Measurements from ENCODE around the gene TCOF1.

Gene TCOF1

GRCh38 chr5:150404941-150405816 lies 47.7 kb downstream of the TCOF1 start:
- Histone ChIP-seq H2AFZ (ENCODE audit: low read depth, low read length) (no peak overlapping the region), H3K4me2 (ENCODE audit: low read length, poor library complexity, severe bottlenecking) (no peak overlapping the region), H2BK120ac (ENCODE audit: low read depth, low read length) (no peak overlapping the region), H4K91ac (ENCODE audit: low read length) (no peak overlapping the region), H2BK12ac (ENCODE audit: low read length in 2 of 2) (no peak overlapping the region), H3K18ac (ENCODE audit: low read depth in 1 of 2, low read length in 2 of 2) (no peak overlapping the region), H2BK15ac (ENCODE audit: low read depth, poor library complexity, severe bottlenecking) (no peak overlapping the region), H3K9ac (ENCODE audit: low read length) (no peak overlapping the region), H3K4me3 (ENCODE audit: insufficient read depth in 1 of 2, low read depth in 1 of 2, low read length in 2 of 2) (no peak overlapping the region), H3K27ac (ENCODE audit: low read length, poor library complexity, severe bottlenecking) (no peak overlapping the region), H2BK5ac (ENCODE audit: low read depth, low read length, poor library complexity, severe bottlenecking) (no peak overlapping the region), H3K4ac (ENCODE audit: low read depth in 1 of 2, low read length in 2 of 2) (no peak overlapping the region), H3K4me1 (ENCODE audit: control insufficient read depth, insufficient read depth, low read depth, low read length) (peaks cover 4% of the 10 kb centered on the region), H3K14ac (ENCODE audit: low read length in 2 of 2) (no peak overlapping the region), H3K27me3 (ENCODE audit: control insufficient read depth in 1 of 2, insufficient read depth in 1 of 2, low read length in 2 of 2) (no peaks in the 10 kb centered on the region), H3K79me1 (replicated peaks; ENCODE audit: low read length, poor library complexity, severe bottlenecking) (no peaks in the 10 kb centered on the region), H3K36me3 (ENCODE audit: control insufficient read depth in 1 of 2, insufficient read depth in 2 of 2, low read depth in 1 of 2, low read length in 2 of 2) (peaks cover 31 to 49% of the 10 kb centered on the region in 2 experiments), H4K8ac (ENCODE audit: low read length) (no peak overlapping the region), H3K9me3 (ENCODE audit: control insufficient read depth, low read length) (no peaks in the 10 kb centered on the region), H3K23ac (ENCODE audit: low read length in 2 of 2) (no peak overlapping the region), H2AK5ac (ENCODE audit: low read length, severe bottlenecking) (no peak overlapping the region)
- no peak for DNase-seq
- WGBS: 94% methylated on average over 8 of the region's 9 CpGs

- peaks cover 4% of the 10 kb centered on the region for H3K4me1 ChIP-seq (ENCODE audit: control insufficient read depth, insufficient read depth, low read depth, low read length)
- no peak overlapping the region for H2BK5ac ChIP-seq (ENCODE audit: low read depth, low read length, poor library complexity, severe bottlenecking)
- 86% methylated on average over 3 of the region's 4 CpGs for WGBS
- H2AK5ac ChIP-seq (ENCODE audit: low read length, severe bottlenecking): no peak overlapping the region
- no peak overlapping the region for H2BK12ac ChIP-seq (ENCODE audit: low read length in 2 of 2)
- H3K9ac ChIP-seq (ENCODE audit: low read length): no peak overlapping the region
- no peak overlapping the region for H3K18ac ChIP-seq (ENCODE audit: low read depth in 1 of 2, low read length in 2 of 2)
- no peak overlapping the region for H3K14ac ChIP-seq (ENCODE audit: low read length in 2 of 2)
- no peak overlapping the region for H3K4ac ChIP-seq (ENCODE audit: low read depth in 1 of 2, low read length in 2 of 2)
- H3K4me3 ChIP-seq (ENCODE audit: insufficient read depth in 1 of 2, low read depth in 1 of 2, low read length in 2 of 2): no peak overlapping the region
- no peak overlapping the region for H2BK15ac ChIP-seq (ENCODE audit: low read depth, poor library complexity, severe bottlenecking)
- H3K27me3 ChIP-seq (ENCODE audit: control insufficient read depth in 1 of 2, insufficient read depth in 1 of 2, low read length in 2 of 2): no peaks in the 10 kb centered on the region
- DNase-seq: no peak
- no peak overlapping the region for H4K8ac ChIP-seq (ENCODE audit: low read length)
- peaks cover 21 to 39% of the 10 kb centered on the region in 2 experiments for H3K36me3 ChIP-seq (ENCODE audit: control insufficient read depth in 1 of 2, insufficient read depth in 2 of 2, low read depth in 1 of 2, low read length in 2 of 2)
- H3K79me1 ChIP-seq (replicated peaks; ENCODE audit: low read length, poor library complexity, severe bottlenecking): no peaks in the 10 kb centered on the region
- no peak overlapping the region for H3K27ac ChIP-seq (ENCODE audit: low read length, poor library complexity, severe bottlenecking)
- H3K4me2 ChIP-seq (ENCODE audit: low read length, poor library complexity, severe bottlenecking): no peak overlapping the region
- H4K91ac ChIP-seq (ENCODE audit: low read length): no peak overlapping the region
- no peaks in the 10 kb centered on the region for H3K9me3 ChIP-seq (ENCODE audit: control insufficient read depth, low read length)
- no peak overlapping the region for H2BK120ac ChIP-seq (ENCODE audit: low read depth, low read length)
- H2AFZ ChIP-seq (ENCODE audit: low read depth, low read length): no peak overlapping the region
- H3K23ac ChIP-seq (ENCODE audit: low read length in 2 of 2): no peak overlapping the region
These were observed 48.7 kb downstream of the TCOF1 start for GRCh38 chr5:150406103-150406722.

GRCh38 chr5:150406723-150407095 lies 49.2 kb downstream of the TCOF1 start:
- H4K8ac ChIP-seq (ENCODE audit: low read length): no peak overlapping the region
- peak overlapping the region in 1 of 2 experiments; percentile 47 for H3K4ac ChIP-seq (ENCODE audit: low read depth in 1 of 2, low read length in 2 of 2)
- no peaks in the 10 kb centered on the region for H3K79me1 ChIP-seq (replicated peaks; ENCODE audit: low read length, poor library complexity, severe bottlenecking)
- H2BK12ac ChIP-seq (ENCODE audit: low read length in 2 of 2): no peak overlapping the region
- H3K27ac ChIP-seq (ENCODE audit: low read length, poor library complexity, severe bottlenecking): no peak overlapping the region
- H3K4me2 ChIP-seq (ENCODE audit: low read length, poor library complexity, severe bottlenecking): no peak overlapping the region
- no peak overlapping the region for H2BK5ac ChIP-seq (ENCODE audit: low read depth, low read length, poor library complexity, severe bottlenecking)
- H2BK15ac ChIP-seq (ENCODE audit: low read depth, poor library complexity, severe bottlenecking): no peak overlapping the region
- H4K91ac ChIP-seq (ENCODE audit: low read length): no peak overlapping the region
- H3K23ac ChIP-seq (ENCODE audit: low read length in 2 of 2): no peak overlapping the region
- H3K4me3 ChIP-seq (ENCODE audit: insufficient read depth in 1 of 2, low read depth in 1 of 2, low read length in 2 of 2): no peak overlapping the region
- no peak for DNase-seq
- peaks cover 20 to 34% of the 10 kb centered on the region in 2 experiments for H3K36me3 ChIP-seq (ENCODE audit: control insufficient read depth in 1 of 2, insufficient read depth in 2 of 2, low read depth in 1 of 2, low read length in 2 of 2)
- no peak overlapping the region for H3K18ac ChIP-seq (ENCODE audit: low read depth in 1 of 2, low read length in 2 of 2)
- 85% methylated on average over 10 of the region's 10 CpGs for WGBS
- H3K9ac ChIP-seq (ENCODE audit: low read length): no peak overlapping the region
- no peak overlapping the region for H2AFZ ChIP-seq (ENCODE audit: low read depth, low read length)
- no peak overlapping the region for H2BK120ac ChIP-seq (ENCODE audit: low read depth, low read length)
- H3K4me1 ChIP-seq (ENCODE audit: control insufficient read depth, insufficient read depth, low read depth, low read length): peaks cover 4% of the 10 kb centered on the region
- no peaks in the 10 kb centered on the region for H3K9me3 ChIP-seq (ENCODE audit: control insufficient read depth, low read length)
- H2AK5ac ChIP-seq (ENCODE audit: low read length, severe bottlenecking): no peak overlapping the region
- H3K14ac ChIP-seq (ENCODE audit: low read length in 2 of 2): no peak overlapping the region
- H3K27me3 ChIP-seq (ENCODE audit: control insufficient read depth in 1 of 2, insufficient read depth in 1 of 2, low read length in 2 of 2): no peaks in the 10 kb centered on the region

- H3K4me1 ChIP-seq (ENCODE audit: control insufficient read depth, insufficient read depth, low read depth, low read length): peaks cover 6% of the 10 kb centered on the region
- WGBS: 75% methylated on average over 11 of the region's 13 CpGs
- H4K91ac ChIP-seq (ENCODE audit: low read length): no peak overlapping the region
- no peak overlapping the region for H3K14ac ChIP-seq (ENCODE audit: low read length in 2 of 2)
- H3K79me1 ChIP-seq (replicated peaks; ENCODE audit: low read length, poor library complexity, severe bottlenecking): no peaks in the 10 kb centered on the region
- H3K9me3 ChIP-seq (ENCODE audit: control insufficient read depth, low read length): no peaks in the 10 kb centered on the region
- no peak overlapping the region for H4K8ac ChIP-seq (ENCODE audit: low read length)
- no peak overlapping the region for H3K18ac ChIP-seq (ENCODE audit: low read depth in 1 of 2, low read length in 2 of 2)
- no peak overlapping the region for H2BK12ac ChIP-seq (ENCODE audit: low read length in 2 of 2)
- no peak overlapping the region for H2BK15ac ChIP-seq (ENCODE audit: low read depth, poor library complexity, severe bottlenecking)
- peak overlapping the region in 1 of 2 experiments; percentile 47 for H3K4ac ChIP-seq (ENCODE audit: low read depth in 1 of 2, low read length in 2 of 2)
- H2AFZ ChIP-seq (ENCODE audit: low read depth, low read length): no peak overlapping the region
- DNase-seq: no peak
- no peak overlapping the region for H3K4me3 ChIP-seq (ENCODE audit: insufficient read depth in 1 of 2, low read depth in 1 of 2, low read length in 2 of 2)
- H3K36me3 ChIP-seq (ENCODE audit: control insufficient read depth in 1 of 2, insufficient read depth in 2 of 2, low read depth in 1 of 2, low read length in 2 of 2): peaks cover 15 to 31% of the 10 kb centered on the region in 2 experiments
- no peaks in the 10 kb centered on the region for H3K27me3 ChIP-seq (ENCODE audit: control insufficient read depth in 1 of 2, insufficient read depth in 1 of 2, low read length in 2 of 2)
- H3K23ac ChIP-seq (ENCODE audit: low read length in 2 of 2): no peak overlapping the region
- H2AK5ac ChIP-seq (ENCODE audit: low read length, severe bottlenecking): no peak overlapping the region
- H3K4me2 ChIP-seq (ENCODE audit: low read length, poor library complexity, severe bottlenecking): no peak overlapping the region
- no peak overlapping the region for H3K9ac ChIP-seq (ENCODE audit: low read length)
- no peak overlapping the region for H2BK5ac ChIP-seq (ENCODE audit: low read depth, low read length, poor library complexity, severe bottlenecking)
- no peak overlapping the region for H2BK120ac ChIP-seq (ENCODE audit: low read depth, low read length)
- H3K27ac ChIP-seq (ENCODE audit: low read length, poor library complexity, severe bottlenecking): no peak overlapping the region
These were observed 49.7 kb downstream of the TCOF1 start for GRCh38 chr5:150407096-150407720.

All from mesenchymal stem cell (in vitro differentiated cells and primary cell).